Stimulated activated CD8-positive, alpha-beta memory T cell treated with anti-CD3 and anti-CD28 coated beads, Interleukin-4, amount 100 ng/mL, for 4 hours (primary cell): Measurements from ENCODE around the gene LCP2.
"Not testable (repeated sequence)": the region's sequence is repeated elsewhere in the genome, so short reads cannot be mapped to it uniquely, and the experiment has no call there.

Experiments used
- DNase-seq, 2 donors: peaks; one replicate each; pipeline ENCODE4 v3.0.0-alpha.2; 2020; ENCODE audit warnings: low read depth in 2 of 2, low spot score in 1 of 2

Gene LCP2

DNA sequence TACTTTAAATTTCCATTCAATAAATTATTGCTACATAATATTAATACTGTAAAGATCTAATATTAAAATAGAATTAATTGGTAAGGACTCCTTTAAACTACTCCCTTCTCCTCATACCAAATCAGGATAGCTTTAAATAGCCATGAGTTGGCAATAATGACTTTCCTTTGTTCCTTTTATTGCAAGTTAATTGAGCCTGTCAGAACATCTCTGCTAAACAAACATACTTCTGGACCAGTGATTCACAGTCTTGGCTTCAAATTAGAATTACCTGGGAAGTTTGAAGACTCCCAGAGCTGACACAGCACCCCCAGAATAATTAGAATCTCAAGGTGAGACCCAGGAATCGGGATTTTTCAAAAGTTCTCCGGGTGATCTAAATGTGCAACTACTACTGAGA, 46.1 kb downstream of the LCP2 start:
- no peak for DNase-seq

GRCh38 chr5:170250810-170251317, 46.7 kb downstream of the LCP2 start:
- no peak for DNase-seq

DNA sequence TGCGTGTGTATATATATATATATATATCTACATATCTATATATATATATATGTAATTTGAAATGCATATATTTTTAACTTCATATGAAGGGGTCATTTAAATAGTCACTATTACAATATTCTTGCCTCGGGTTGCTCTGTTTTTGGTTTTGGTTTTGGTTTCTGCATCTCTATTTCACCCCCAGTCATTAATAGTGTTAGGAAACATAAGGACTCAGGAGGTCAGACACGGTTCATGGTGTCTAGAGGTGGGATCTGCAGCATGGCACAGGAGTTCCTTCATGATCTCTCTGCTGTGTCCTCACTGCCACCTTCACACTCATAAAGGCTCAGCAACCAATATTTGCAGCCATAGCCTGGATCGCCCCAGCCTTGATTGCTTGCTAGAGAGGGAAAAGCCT, 48.2 kb downstream of the LCP2 start:
- DNase-seq = no peak

GRCh38 chr5:170248931-170249227, 48.7 kb downstream of the LCP2 start:
- not testable (repeated sequence) for DNase-seq

GRCh38 chr5:170248172-170248930, 49.2 kb downstream of the LCP2 start:
- DNase-seq = no peak

DNA sequence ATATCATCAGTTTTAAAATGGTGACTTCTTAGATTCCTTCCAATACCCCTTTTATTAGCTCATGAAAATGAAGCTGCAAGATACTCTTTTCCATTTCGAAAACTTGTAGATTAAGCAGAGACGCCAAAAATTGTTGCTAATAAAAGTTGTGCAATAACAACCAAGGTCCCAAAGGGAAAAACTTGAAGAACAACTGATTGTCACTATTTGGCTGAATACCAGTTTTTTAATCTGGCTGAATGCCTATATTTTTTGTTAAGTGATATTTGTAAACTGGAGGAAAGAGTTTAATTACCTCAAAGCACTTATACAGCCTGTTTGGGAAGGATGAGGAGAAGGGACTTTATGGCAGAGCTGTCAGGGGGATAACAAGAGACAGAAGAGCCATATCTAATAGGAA, 50.2 kb downstream of the LCP2 start:
- no peak for DNase-seq

- no peak for DNase-seq
Observed at GRCh38 chr5:170246126-170246870, 51.3 kb downstream of the LCP2 start.

DNA sequence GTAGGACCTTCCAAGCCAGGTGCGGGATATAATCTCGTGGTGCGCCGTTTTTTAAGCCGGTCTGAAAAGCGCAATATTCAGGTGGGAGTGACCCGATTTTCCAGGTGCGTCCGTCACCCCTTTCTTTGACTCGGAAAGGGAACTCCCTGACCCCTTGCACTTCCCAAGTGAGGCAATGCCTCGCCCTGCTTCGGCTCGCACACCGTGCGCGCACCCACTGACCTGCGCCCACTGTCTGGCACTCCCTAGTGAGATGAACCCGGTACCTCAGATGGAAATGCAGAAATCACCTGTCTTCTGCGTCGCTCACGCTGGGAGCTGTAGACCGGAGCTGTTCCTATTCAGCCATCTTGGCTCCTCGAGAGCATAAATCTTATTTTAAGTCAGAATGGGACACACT, 52.1 kb downstream of the LCP2 start:
- DNase-seq = not testable (repeated sequence)

DNA sequence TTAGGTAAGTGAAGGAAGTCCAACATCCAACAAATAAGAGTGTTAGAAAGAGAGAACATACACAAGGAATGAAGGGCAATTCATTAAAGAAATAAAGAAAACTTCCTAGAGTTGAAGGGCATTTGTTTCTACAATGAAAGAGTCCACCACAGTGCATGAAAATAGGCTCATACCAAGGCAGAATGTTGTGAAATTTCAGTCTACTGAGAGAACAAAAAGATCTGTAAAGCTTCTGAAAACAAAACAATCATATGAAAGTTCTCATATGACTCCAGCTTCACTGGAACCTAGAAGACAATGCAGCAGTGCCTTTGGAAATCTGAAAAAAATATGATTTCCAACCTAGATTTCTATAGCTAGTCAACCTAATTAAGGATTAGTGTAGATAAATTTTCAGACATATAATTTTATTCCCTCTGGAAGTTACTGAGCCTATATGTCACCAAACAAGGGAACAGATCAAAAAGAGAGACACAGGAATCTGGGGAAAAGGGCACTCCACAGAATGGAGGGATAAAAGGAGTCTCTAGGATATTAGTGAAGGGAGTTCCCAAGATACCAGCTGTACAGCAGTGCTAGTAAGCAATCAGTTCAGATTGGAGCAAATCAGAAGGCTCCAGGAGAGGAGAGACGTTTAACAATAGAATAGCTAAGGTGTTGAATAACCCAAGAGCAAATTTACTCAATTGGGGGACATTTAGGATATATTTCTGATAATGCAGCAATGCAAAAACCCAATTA, 59.0 kb downstream of the LCP2 start:
- no peak for DNase-seq

DNA sequence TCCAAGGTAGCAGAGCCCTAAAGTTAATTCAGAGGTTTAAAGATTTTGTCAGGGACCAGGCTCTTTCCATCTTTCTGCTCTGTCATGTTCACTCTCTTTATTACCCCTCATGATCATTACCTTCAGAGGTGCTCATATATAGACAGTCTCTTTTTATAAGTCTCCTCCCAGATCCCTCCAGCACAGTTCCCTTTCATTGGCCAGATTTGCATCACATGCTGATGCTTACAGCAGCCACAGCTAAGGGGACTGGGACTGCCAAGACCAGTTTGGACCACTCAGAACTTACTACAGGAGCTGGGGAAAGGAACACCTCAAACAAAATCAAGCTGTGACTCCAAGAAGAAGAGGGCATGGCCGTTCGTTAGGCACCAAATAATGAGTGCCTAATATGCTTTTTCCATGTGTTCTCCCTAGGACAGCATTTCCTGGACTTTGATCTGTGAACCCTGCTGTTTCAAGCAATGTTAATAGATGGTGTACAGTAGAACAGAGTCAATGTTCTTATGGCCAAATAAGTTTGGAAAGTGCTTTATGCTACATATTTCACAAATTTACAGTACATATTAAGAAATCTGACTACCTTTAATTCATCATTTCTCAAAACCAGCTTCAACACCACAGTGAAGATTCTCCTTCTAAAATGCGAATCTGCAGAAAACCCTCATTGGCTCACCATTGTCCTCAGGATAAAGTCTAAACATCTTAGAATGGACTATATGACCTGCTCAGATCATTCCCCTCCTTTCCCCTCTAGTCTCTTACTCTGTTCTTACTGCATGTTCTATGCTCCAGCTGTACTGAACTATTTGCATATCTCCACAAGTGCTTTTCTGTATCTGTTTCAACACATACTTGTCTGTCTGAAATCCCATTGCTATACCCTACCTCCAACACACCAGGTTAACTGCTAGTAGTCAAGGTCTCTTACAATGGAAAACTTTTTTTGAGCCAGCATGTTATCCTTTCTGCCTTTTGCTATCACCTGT, 61.4 kb downstream of the LCP2 start:
- no peak for DNase-seq

GRCh38 chr5:170233358-170233892, 64.2 kb downstream of the LCP2 start:
- DNase-seq = no peak

DNA sequence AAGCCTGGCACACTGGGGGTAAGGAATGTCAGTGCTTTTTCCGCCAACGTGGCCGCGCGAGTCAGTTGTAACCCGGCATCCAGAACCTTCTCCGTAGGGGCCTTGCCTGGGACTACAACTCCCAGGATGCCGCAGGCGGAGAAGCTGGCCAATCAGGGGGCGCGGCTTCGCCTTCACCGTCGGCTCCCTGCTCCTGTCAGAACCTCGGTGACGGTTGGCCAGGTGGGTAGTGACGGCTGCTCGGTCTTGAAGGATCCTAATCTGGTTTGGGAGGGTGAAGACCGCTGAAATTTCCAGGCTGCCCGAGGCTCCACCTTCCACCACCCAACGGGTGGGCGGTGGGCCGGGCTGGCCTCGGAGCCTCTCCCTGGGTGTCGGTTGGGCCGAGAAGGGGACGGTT, 64.8 kb downstream of the LCP2 start, which contains the start of gene C5orf58:
C5orf58 (plus strand) TSS at position 200 of the 400 bp plus-strand sequence. CDS start 1,992 bp downstream, outside the sequence.
- no peak for DNase-seq

- no peak for DNase-seq
Observed at GRCh38 chr5:170228762-170229435, 68.7 kb downstream of the LCP2 start.

DNA sequence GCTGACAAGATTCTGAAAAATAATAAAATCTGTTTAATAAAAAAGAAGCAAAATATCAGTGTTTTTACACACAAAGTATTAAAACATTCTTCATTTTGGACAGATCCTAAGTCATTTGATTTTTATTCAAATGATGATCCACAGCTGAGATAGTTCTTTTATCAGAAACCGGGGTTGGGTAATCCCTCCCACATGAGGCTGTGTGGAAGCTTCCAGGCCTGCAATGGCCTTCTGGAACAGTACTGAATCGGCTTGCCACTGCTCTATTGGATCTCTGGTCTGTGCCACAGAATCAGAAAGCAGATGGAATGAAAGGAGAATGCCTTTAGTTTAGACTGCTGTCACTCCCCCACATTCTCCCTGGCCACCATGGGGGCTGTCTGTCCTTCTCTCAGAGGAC, 70.9 kb downstream of the LCP2 start:
- no peak for DNase-seq

- no peak for DNase-seq
Observed at GRCh38 chr5:170226129-170226615, 71.4 kb downstream of the LCP2 start.

GRCh38 chr5:170225326-170226128, 72.0 kb downstream of the LCP2 start:
- peak; percentile 45 to 71 for DNase-seq

- no peak for DNase-seq
Observed at GRCh38 chr5:170223906-170224305, 73.7 kb downstream of the LCP2 start.

- no peak for DNase-seq
Observed at GRCh38 chr5:170223360-170223759, 74.2 kb downstream of the LCP2 start.

GRCh38 chr5:170221327-170221741, 76.2 kb downstream of the LCP2 start:
- DNase-seq = no peak
